Lung (tissue), 12 donors: ENCODE data around the gene PRR36. TPM values are rescaled to one million over a fixed set of nuclear protein-coding genes. Genes with fewer than 3 reads are reported as not detected.

Experiments used
- ATAC-seq: fragments of 200-7000 bp; cut with Tn5 transposase; one replicate; pipeline ENCODE4 v1.9.1; 2020; ENCODE audit warnings: moderate number of reproducible peaks; ENCODE audit not compliant: insufficient read depth, low FRiP score
- DNase-seq, 3 donors: peaks; one replicate each; pipeline ENCODE4 v3.0.0-alpha.2; 2013 to 2017
- H3K27ac ChIP-seq, 2 donors: one replicate each; pipeline ENCODE4 v1.5.1; 2013; ENCODE audit warnings: mild to moderate bottlenecking in 2 of 2, moderate library complexity in 2 of 2, control low read depth in 1 of 2, inconsistent platforms in 1 of 2, low read depth in 1 of 2, low read length in 1 of 2
- H3K27me3 ChIP-seq, 3 donors: one replicate each; pipeline ENCODE4 v1.5.1; 2013; ENCODE audit warnings: low read length in 2 of 3; ENCODE audit not compliant: control insufficient read depth in 3 of 3, insufficient read depth in 3 of 3
- H3K36me3 ChIP-seq, 4 donors: one replicate each; pipeline ENCODE4 v1.5.1; 2013; ENCODE audit warnings: low read length in 4 of 4, mild to moderate bottlenecking in 1 of 4, moderate library complexity in 1 of 4; ENCODE audit not compliant: control insufficient read depth in 4 of 4, insufficient read depth in 4 of 4
- H3K4me1 ChIP-seq, 5 donors: one replicate each; pipeline ENCODE4 v1.5.1; 2013; ENCODE audit warnings: low read length in 5 of 5, mild to moderate bottlenecking in 2 of 5, moderate library complexity in 1 of 5; ENCODE audit not compliant: control insufficient read depth in 5 of 5, insufficient read depth in 5 of 5
- H3K4me3 ChIP-seq: one replicate; pipeline ENCODE4 v1.5.1; 2013; ENCODE audit warnings: mild to moderate bottlenecking, control low read depth, moderate library complexity
- H3K9ac ChIP-seq, 2 donors: one replicate each; pipeline ENCODE4 v1.5.1; 2013; ENCODE audit warnings: low read length in 2 of 2, control low read depth in 1 of 2; ENCODE audit not compliant: insufficient read depth in 1 of 2
- H3K9me3 ChIP-seq, 4 donors: one replicate each; pipeline ENCODE4 v1.5.1; 2013; ENCODE audit warnings: low read length in 3 of 4, mild to moderate bottlenecking in 1 of 4, moderate library complexity in 1 of 4; ENCODE audit not compliant: control insufficient read depth in 4 of 4, insufficient read depth in 3 of 4
- CTCF ChIP-seq: IDR thresholded peaks from 2 replicates; pipeline ENCODE4 v1.5.1; 2012; ENCODE audit warnings: mild to moderate bottlenecking; ENCODE audit errors: control extremely low read depth, extremely low read depth
- WGBS, 2 donors: extraction: QIAGEN DNeasy Blood & Tissue Kit; methylation state at CpG; one replicate each; pipeline ENCODE4 v1.1.7; 2013; 5-methylcytosine and 5-hydroxymethylcytosine counted together
- polyA plus RNA-seq, 2 donors: library from polyadenylated mRNA; stranded (reverse); fragments of 200-250 nt; gene quantifications; one replicate each; pipeline ENCODE4 v1.2.1, GENCODE V29; 2013
- total RNA-seq, 2 donors: library from RNA; depleted of rRNA in 1 of 2; stranded (reverse); fragments of >200 nt in 1 of 2; gene quantifications; one replicate each; pipeline ENCODE4 v1.2.1, GENCODE V29; 2014 to 2021
- donor health status: control.
- donor health status: control.
- donor health status: Bipolar disorder and iron deficiency.
- donor health status: healthy.
- donor health status: DM: yes; HTN: yes; CAD: no.

PRR36 gene
- total and polyA plus RNA-seq, 4 donors: 0.30 to 3.4 (median 1.1) TPM

- Histone ChIP-seq H3K36me3 (peaks cover 0 to 18% (median 8%) of the 10 kb centered on the region in 4 donors), H3K4me1 (peaks cover 0 to 30% (median 17%) of the 10 kb centered on the region in 5 donors), H3K9ac (no peak overlapping the region), H3K27ac (no peak overlapping the region), H3K4me3 (no peak overlapping the region), H3K9me3 (no peaks in the 10 kb centered on the region), H3K27me3 (peaks cover 0 to 22% (median 11%) of the 10 kb centered on the region in 3 donors)
- no peak for TF ChIP-seq CTCF
- DNase-seq: no peak
- 93 to 94% methylated on average over 31 of the region's 31 CpGs for WGBS, 2 donors
- ATAC-seq: no peak
These were observed 48.0 kb upstream of the PRR36 start for GRCh38 chr19:7921967-7922835.

GRCh38 chr19:7921302-7921966 lies 47.2 kb upstream of the PRR36 start:
- 48 to 51% methylated on average over 17 of the region's 17 CpGs for WGBS, 2 donors
- ATAC-seq (no peak), DNase-seq (no peak)
- Histone ChIP-seq H3K36me3 (peaks cover 0 to 15% (median 8%) of the 10 kb centered on the region in 4 donors), H3K4me1 (peaks cover 0 to 32% (median 20%) of the 10 kb centered on the region in 5 donors), H3K27ac (peak overlapping the region; percentile 4 to 89), H3K9me3 (no peaks in the 10 kb centered on the region), H3K9ac (no peak overlapping the region), H3K27me3 (peaks cover 0 to 26% (median 15%) of the 10 kb centered on the region in 3 donors), H3K4me3 (peak overlapping the region; percentile 48)
- no peak for TF ChIP-seq CTCF

- ATAC-seq: peak; percentile 88
- peaks cover 0 to 15% (median 8%) of the 10 kb centered on the region in 4 donors for H3K36me3 ChIP-seq
- 0 to 1% methylated on average over 49 to 62 of the region's 62 CpGs for WGBS, 2 donors
- H3K27ac ChIP-seq: peak overlapping the region; percentile 89 to 95
- TF ChIP-seq CTCF: no peak
- H3K4me3 ChIP-seq: peak overlapping the region; percentile 68
- peaks cover 0 to 31% (median 18%) of the 10 kb centered on the region in 3 donors for H3K27me3 ChIP-seq
- H3K4me1 ChIP-seq: peaks cover 0 to 33% (median 17%) of the 10 kb centered on the region in 5 donors
- DNase-seq: peak; percentile 97 to 99 (median 97)
- H3K9me3 ChIP-seq: no peaks in the 10 kb centered on the region
- no peak overlapping the region for H3K9ac ChIP-seq
These were observed 46.5 kb upstream of the PRR36 start for GRCh38 chr19:7920519-7921301.
